ENCODE measurements around the gene LRRC71.

LRRC71 gene

DNA sequence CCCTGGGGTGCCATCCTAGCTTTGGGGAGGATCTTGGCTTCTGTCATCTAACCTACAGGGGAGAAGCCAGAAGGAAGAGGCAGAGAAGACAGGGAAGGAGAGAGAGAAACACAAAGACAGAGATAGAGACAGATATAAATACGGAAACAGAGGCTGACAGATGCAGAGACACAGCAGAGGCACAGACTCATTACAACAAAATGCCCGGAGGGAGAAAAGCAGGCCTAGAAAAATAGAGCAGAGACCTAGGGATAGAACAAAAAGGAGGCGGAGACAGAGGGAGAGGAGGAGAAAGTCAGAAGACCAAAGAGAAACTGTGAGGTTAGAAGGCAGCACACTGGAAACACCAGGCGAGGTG is 25.0 kb upstream of the LRRC71 start:
- TF ChIP-seq, protein P1, sequence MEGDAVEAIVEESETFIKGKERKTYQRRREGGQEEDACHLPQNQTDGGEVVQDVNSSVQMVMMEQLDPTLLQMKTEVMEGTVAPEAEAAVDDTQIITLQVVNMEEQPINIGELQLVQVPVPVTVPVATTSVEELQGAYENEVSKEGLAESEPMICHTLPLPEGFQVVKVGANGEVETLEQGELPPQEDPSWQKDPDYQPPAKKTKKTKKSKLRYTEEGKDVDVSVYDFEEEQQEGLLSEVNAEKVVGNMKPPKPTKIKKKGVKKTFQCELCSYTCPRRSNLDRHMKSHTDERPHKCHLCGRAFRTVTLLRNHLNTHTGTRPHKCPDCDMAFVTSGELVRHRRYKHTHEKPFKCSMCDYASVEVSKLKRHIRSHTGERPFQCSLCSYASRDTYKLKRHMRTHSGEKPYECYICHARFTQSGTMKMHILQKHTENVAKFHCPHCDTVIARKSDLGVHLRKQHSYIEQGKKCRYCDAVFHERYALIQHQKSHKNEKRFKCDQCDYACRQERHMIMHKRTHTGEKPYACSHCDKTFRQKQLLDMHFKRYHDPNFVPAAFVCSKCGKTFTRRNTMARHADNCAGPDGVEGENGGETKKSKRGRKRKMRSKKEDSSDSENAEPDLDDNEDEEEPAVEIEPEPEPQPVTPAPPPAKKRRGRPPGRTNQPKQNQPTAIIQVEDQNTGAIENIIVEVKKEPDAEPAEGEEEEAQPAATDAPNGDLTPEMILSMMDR (conservative IDR thresholded peaks at IDR 0.05; ENCODE audit: control insufficient read depth, insufficient read depth, low read depth, low read length): no peak

DNA sequence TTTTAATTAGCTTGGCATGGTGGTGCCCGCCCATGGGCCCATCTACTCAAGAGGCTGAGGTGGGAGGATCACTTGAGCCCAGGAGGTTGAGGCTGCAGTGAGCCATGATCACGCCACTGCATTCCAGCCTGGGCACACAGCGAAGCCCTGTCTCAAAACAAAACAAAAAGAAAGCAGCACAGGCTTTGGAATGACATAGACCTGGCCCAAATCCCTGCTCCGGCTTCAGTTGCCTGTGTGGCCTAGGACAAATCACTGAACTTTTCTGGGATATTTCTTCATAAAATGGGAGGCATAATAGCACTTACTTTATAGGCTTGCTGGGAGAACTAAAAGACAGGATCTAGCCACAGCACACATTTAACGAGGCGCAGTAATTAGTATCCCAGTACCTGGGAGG is 24.5 kb upstream of the LRRC71 start:
- TF ChIP-seq, protein P1 (conservative IDR thresholded peaks at IDR 0.05; ENCODE audit: control insufficient read depth, insufficient read depth, low read depth, low read length): no peak
- no peak for DNase-seq (ENCODE audit: low read depth)
- no peak overlapping the region for H3K4me3 ChIP-seq (ENCODE audit: control insufficient read depth, low read depth, low read length)

More for the DNA sequence above, 25.0 kb upstream of the LRRC71 start:
- H3K4me3 ChIP-seq (ENCODE audit: control insufficient read depth, low read depth, low read length): no peak overlapping the region
- DNase-seq (ENCODE audit: low read depth): no peak

DNA sequence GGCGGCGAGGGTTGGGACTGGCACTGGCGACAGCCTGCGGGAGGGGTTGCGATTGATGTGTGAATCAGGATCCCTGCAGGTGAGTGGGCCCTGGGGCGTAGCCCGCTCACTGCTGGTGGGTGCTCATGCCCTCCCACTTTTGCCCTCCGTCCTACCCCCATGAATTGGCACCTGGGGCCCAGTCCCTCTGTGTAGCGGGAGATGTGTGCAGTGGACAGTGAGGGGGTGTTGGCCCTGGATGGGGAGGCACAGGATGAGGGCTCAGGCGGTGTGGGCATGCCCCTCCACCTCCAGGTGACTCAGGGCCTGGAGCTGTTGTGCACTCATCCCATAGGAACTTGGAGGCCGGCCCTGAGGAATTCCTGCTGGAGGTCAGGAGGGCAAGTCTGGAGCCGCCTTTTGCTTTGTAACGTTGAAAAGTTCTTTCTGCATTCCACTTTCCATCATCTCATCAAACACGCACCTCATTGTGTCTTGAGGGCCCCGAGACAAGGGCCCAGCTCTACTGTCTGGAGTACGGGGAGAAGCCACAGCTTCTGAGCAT is 23.9 kb upstream of the LRRC71 start:
- peak; percentile 91 for DNase-seq (ENCODE audit: low read depth)
- H3K4me3 ChIP-seq (ENCODE audit: control insufficient read depth, low read depth, low read length): peak overlapping the region; percentile 13
- TF ChIP-seq, protein P1 (conservative IDR thresholded peaks at IDR 0.05; ENCODE audit: control insufficient read depth, insufficient read depth, low read depth, low read length): no peak

DNA sequence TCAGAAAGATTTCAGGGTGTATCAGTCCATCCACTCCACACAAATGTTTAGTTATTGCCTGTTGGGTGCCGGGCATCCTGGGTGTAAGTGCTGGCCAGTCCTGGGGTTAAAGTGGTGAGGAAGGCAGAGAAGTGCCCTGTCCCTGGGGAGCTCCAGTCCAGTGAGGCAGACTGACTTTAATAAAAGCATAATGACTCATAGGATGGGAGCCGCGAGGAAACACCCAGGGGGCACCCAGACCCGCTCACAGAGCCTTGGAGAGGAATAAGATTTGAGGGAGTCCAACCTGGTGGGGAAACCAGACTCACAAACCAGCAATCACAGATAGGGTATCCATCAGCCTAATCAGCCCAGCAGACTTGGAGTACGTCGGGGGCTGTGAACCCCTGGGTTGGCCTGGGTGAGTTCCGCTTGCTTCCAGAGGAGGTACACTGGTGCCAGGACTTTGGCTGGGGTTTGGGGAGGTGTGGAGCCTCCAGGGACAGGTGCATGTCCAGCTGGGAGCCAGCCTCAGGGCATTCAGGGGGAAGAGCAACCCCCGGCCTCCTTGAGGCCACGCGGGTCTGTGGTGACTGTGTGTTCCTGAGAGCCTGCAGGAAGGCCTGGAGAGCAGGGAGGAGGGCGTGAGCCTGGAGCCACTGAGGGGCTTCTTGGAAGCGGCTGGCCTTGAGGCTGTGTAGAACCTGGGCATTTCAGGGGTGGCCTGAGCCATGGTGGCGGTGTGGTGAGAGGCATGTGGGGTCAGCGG is 23.2 kb upstream of the LRRC71 start:
- DNase-seq (ENCODE audit: low read depth): peak; percentile 81
- H3K4me3 ChIP-seq (ENCODE audit: control insufficient read depth, low read depth, low read length): peak overlapping the region; percentile 13

DNA sequence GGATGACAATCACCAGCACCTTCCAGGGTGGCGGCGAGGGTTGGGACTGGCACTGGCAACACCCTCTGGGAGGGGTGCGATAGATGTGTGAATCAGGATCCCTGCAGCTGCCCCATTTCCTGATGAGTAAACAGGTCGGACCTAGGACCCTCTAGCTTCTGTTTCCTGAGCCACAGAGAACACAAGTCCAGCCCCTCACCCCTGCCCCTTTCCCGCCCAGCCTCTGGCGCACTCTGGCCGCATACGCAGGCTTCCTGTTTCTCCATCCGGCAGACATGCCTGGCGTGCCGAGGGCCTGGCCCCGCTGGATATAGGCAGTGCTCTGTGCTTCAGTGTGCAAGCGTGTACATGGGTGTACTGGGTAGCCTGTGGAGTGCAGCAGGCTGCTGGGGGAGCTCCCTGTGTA is 22.3 kb upstream of the LRRC71 start:
- DNase-seq (ENCODE audit: low read depth): peak; percentile 58
- TF ChIP-seq, protein P1 (conservative IDR thresholded peaks at IDR 0.05; ENCODE audit: control insufficient read depth, insufficient read depth, low read depth, low read length): no peak
- H3K4me3 ChIP-seq (ENCODE audit: control insufficient read depth, low read depth, low read length): no peak overlapping the region

More for the DNA sequence above, 23.2 kb upstream of the LRRC71 start:
- TF ChIP-seq, protein P1 (conservative IDR thresholded peaks at IDR 0.05; ENCODE audit: control insufficient read depth, insufficient read depth, low read depth, low read length): no peak

DNA sequence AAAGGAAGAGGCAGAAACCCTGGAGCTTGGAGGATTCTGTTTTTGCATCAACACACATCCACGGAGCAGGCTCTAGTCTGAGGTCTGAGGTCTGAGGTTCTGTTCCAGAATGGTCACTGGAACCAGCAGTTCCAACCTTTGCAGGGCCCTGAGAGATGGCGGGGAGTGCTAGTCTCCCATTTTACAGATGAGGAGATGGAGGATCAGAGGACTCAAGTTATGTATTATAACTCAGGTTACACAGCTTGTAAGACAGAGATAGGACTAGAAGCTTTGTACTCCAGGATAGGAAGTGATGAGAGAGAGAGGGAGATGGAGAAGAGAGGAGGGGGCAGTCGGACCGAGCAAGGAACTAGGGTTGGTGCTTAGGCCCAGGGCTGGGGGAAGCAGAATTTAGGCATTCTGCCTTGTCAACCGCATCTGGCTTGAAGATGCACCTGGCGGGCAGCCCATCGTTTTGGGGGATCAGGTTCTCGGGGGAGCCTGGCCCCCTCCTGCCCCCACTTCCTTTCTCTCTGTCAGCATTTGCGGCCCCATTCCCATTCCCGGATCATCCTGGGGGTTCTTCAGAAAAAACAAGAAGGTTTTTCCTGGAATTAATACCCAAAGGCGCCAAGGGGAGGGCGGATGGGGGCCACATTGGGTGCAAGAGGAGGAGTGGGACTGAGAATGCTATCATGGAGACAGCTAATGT is 21.3 kb upstream of the LRRC71 start:
- no peak for DNase-seq (ENCODE audit: low read depth)
- H3K4me3 ChIP-seq (ENCODE audit: control insufficient read depth, low read depth, low read length): no peak overlapping the region
- TF ChIP-seq, protein P1 (conservative IDR thresholded peaks at IDR 0.05; ENCODE audit: control insufficient read depth, insufficient read depth, low read depth, low read length): no peak
